Activated T-helper 17 cell treated with anti-CD3 and anti-CD28 coated beads, Interleukin-2, amount 50 U/mL, for 72 hours (primary cell): ENCODE results near the gene TSPAN1. TPM values are rescaled to one million over a fixed set of nuclear protein-coding genes. Genes with fewer than 3 reads are reported as not detected.
A peak's percentile ranks its signal among the peaks of the same experiment; 100 is the strongest.

Experiments used
- ATAC-seq: fragments of 150-1000 bp; cut with Tn5 transposase; replicated peaks from 2 replicates; pipeline ENCODE4 v1.10.0; 2021; ENCODE audit warnings: mild to moderate bottlenecking, moderate library complexity
- H3K27ac Mint-ChIP-seq: one replicate; pipeline ENCODE4 v1.8.0; 2022; ENCODE audit warnings: mixed read lengths
- H3K27me3 Mint-ChIP-seq: one replicate; pipeline ENCODE4 v1.8.0; 2022; ENCODE audit warnings: mixed read lengths
- H3K36me3 Mint-ChIP-seq: one replicate; pipeline ENCODE4 v1.8.0; 2022; ENCODE audit warnings: low read depth, mild to moderate bottlenecking, mixed read lengths
- H3K4me1 Mint-ChIP-seq: one replicate; pipeline ENCODE4 v1.8.0; 2022; ENCODE audit warnings: mixed read lengths
- H3K4me3 Mint-ChIP-seq: one replicate; pipeline ENCODE4 v1.8.0; 2022; ENCODE audit warnings: mild to moderate bottlenecking, mixed read lengths
- H3K9me3 Mint-ChIP-seq: one replicate; pipeline ENCODE4 v1.8.0; 2022; ENCODE audit warnings: mixed read lengths
- total RNA-seq, 2 donors: library from RNA; stranded (reverse); gene quantifications; one replicate each; pipeline ENCODE4 v1.2.3, GENCODE V29; 2022

The TSPAN1 gene
- total RNA-seq, 2 donors from 2014 or later, result not detected

GRCh38 chr1:46188295-46189030 is 13.6 kb downstream of the TSPAN1 start:
- Mint-ChIP-seq H3K27ac (peak overlapping the region; percentile 58), H3K9me3 (no peaks in the 10 kb centered on the region), H3K4me3 (no peak overlapping the region), H3K4me1 (peaks cover 11% of the 10 kb centered on the region), H3K36me3 (peaks cover 50% of the 10 kb centered on the region), H3K27me3 (no peaks in the 10 kb centered on the region)
- ATAC-seq, result no peak

- H3K9me3 Mint-ChIP-seq, result no peaks in the 10 kb centered on the region
- no peak overlapping the region for H3K4me3 Mint-ChIP-seq
- H3K27me3 Mint-ChIP-seq, result no peaks in the 10 kb centered on the region
- H3K27ac Mint-ChIP-seq, result no peak overlapping the region
- ATAC-seq, result no peak
- H3K4me1 Mint-ChIP-seq, result peaks cover 4% of the 10 kb centered on the region
- H3K36me3 Mint-ChIP-seq, result peaks cover 60% of the 10 kb centered on the region
Measured at GRCh38 chr1:46190539-46190938, 15.7 kb downstream of the TSPAN1 start.

GRCh38 chr1:46191033-46191701 is 16.3 kb downstream of the TSPAN1 start:
- H3K4me1 Mint-ChIP-seq, result no peaks in the 10 kb centered on the region
- no peaks in the 10 kb centered on the region for H3K27me3 Mint-ChIP-seq
- no peak overlapping the region for H3K4me3 Mint-ChIP-seq
- H3K36me3 Mint-ChIP-seq, result peaks cover 62% of the 10 kb centered on the region
- H3K9me3 Mint-ChIP-seq, result no peaks in the 10 kb centered on the region
- no peak overlapping the region for H3K27ac Mint-ChIP-seq
- no peak for ATAC-seq

GRCh38 chr1:46192171-46192570 is 17.3 kb downstream of the TSPAN1 start:
- no peaks in the 10 kb centered on the region for H3K27me3 Mint-ChIP-seq
- H3K36me3 Mint-ChIP-seq, result peaks cover 65% of the 10 kb centered on the region
- H3K27ac Mint-ChIP-seq, result no peak overlapping the region
- H3K9me3 Mint-ChIP-seq, result no peaks in the 10 kb centered on the region
- no peak overlapping the region for H3K4me3 Mint-ChIP-seq
- peaks cover 1% of the 10 kb centered on the region for H3K4me1 Mint-ChIP-seq
- no peak for ATAC-seq

- Mint-ChIP-seq H3K4me3 (no peak overlapping the region), H3K27me3 (no peaks in the 10 kb centered on the region), H3K27ac (no peak overlapping the region), H3K4me1 (peaks cover 4% of the 10 kb centered on the region), H3K9me3 (no peaks in the 10 kb centered on the region), H3K36me3 (peaks cover 55% of the 10 kb centered on the region)
- no peak for ATAC-seq
Measured at GRCh38 chr1:46193285-46193684, 18.4 kb downstream of the TSPAN1 start.

- H3K27me3 Mint-ChIP-seq, result no peaks in the 10 kb centered on the region
- peaks cover 4% of the 10 kb centered on the region for H3K4me1 Mint-ChIP-seq
- H3K36me3 Mint-ChIP-seq, result peaks cover 48% of the 10 kb centered on the region
- no peak for ATAC-seq
- no peaks in the 10 kb centered on the region for H3K9me3 Mint-ChIP-seq
- no peak overlapping the region for H3K27ac Mint-ChIP-seq
- no peak overlapping the region for H3K4me3 Mint-ChIP-seq
Measured at GRCh38 chr1:46193984-46194570, 19.2 kb downstream of the TSPAN1 start.

GRCh38 chr1:46194641-46195193 is 19.8 kb downstream of the TSPAN1 start:
- no peak for ATAC-seq
- H3K36me3 Mint-ChIP-seq, result peaks cover 42% of the 10 kb centered on the region
- peaks cover 4% of the 10 kb centered on the region for H3K4me1 Mint-ChIP-seq
- no peaks in the 10 kb centered on the region for H3K9me3 Mint-ChIP-seq
- no peaks in the 10 kb centered on the region for H3K27me3 Mint-ChIP-seq
- no peak overlapping the region for H3K27ac Mint-ChIP-seq
- no peak overlapping the region for H3K4me3 Mint-ChIP-seq

- Mint-ChIP-seq H3K27me3 (no peaks in the 10 kb centered on the region), H3K4me1 (peaks cover 4% of the 10 kb centered on the region), H3K27ac (no peak overlapping the region), H3K36me3 (peaks cover 33% of the 10 kb centered on the region), H3K9me3 (no peaks in the 10 kb centered on the region), H3K4me3 (no peak overlapping the region)
- ATAC-seq, result no peak
Measured at GRCh38 chr1:46196609-46197008, 21.7 kb downstream of the TSPAN1 start.

- Mint-ChIP-seq H3K27me3 (no peaks in the 10 kb centered on the region), H3K36me3 (peaks cover 24% of the 10 kb centered on the region), H3K4me1 (peaks cover 4% of the 10 kb centered on the region), H3K9me3 (no peaks in the 10 kb centered on the region), H3K4me3 (peak overlapping the region; percentile 76), H3K27ac (peak overlapping the region; percentile 82)
- ATAC-seq, result no peak
Measured at GRCh38 chr1:46197560-46197963, 22.7 kb downstream of the TSPAN1 start.

- Mint-ChIP-seq H3K4me3 (peak within 1 kb of the TSS; percentile 76), H3K9me3 (no peaks in the 10 kb centered on the region), H3K36me3 (peaks cover 17% of the 10 kb centered on the region), H3K27ac (peak within 1 kb of the TSS; percentile 82), H3K27me3 (peaks cover 3% of the 10 kb centered on the region), H3K4me1 (peaks cover 4% of the 10 kb centered on the region)
- peak; percentile 96 for ATAC-seq
Measured at GRCh38 chr1:46197964-46198811, 23.3 kb downstream of the TSPAN1 start, which contains the start of gene POMGNT1. TSS of gene POMGNT1 (minus strand) at chr1:46198434. CDS start at chr1:46197821, 613 bp downstream.

GRCh38 chr1:46199233-46199749 is 24.4 kb downstream of the TSPAN1 start:
- peaks cover 3% of the 10 kb centered on the region for H3K27me3 Mint-ChIP-seq
- H3K36me3 Mint-ChIP-seq, result peaks cover 14% of the 10 kb centered on the region
- H3K4me1 Mint-ChIP-seq, result peaks cover 4% of the 10 kb centered on the region
- no peaks in the 10 kb centered on the region for H3K9me3 Mint-ChIP-seq
- no peak for ATAC-seq
- H3K27ac Mint-ChIP-seq, result no peak overlapping the region
- peak overlapping the region; percentile 76 for H3K4me3 Mint-ChIP-seq

GRCh38 chr1:46203738-46204405 is 29.0 kb downstream of the TSPAN1 start:
- Mint-ChIP-seq H3K9me3 (no peaks in the 10 kb centered on the region), H3K36me3 (no peaks in the 10 kb centered on the region), H3K4me1 (no peaks in the 10 kb centered on the region), H3K27ac (no peak overlapping the region), H3K27me3 (peaks cover 3% of the 10 kb centered on the region), H3K4me3 (peak overlapping the region; percentile 17)
- no peak for ATAC-seq

- peak overlapping the region; percentile 17 for H3K4me3 Mint-ChIP-seq
- no peaks in the 10 kb centered on the region for H3K36me3 Mint-ChIP-seq
- H3K9me3 Mint-ChIP-seq, result no peaks in the 10 kb centered on the region
- H3K27me3 Mint-ChIP-seq, result peaks cover 3% of the 10 kb centered on the region
- ATAC-seq, result no peak
- no peak overlapping the region for H3K27ac Mint-ChIP-seq
- no peaks in the 10 kb centered on the region for H3K4me1 Mint-ChIP-seq
Measured at GRCh38 chr1:46204406-46204742, 29.5 kb downstream of the TSPAN1 start.
